HepG2 (cell line): ENCODE measurements around the gene ST6GALNAC4. TPM values are rescaled to one million over a fixed set of nuclear protein-coding genes. Genes with fewer than 3 reads are reported as not detected.

Experiments used
- CHCHD3 ChIP-seq: sonication (generic); formaldehyde crosslinking; IDR thresholded peaks from 2 replicates; pipeline ENCODE4 v1.8.0; 2022; ENCODE audit warnings: mild to moderate bottlenecking, missing genetic modification reagents, moderate library complexity
- ELF4 ChIP-seq: sonication (generic); formaldehyde crosslinking; IDR thresholded peaks from 2 replicates; pipeline ENCODE4 v1.5.0; 2020; ENCODE audit warnings: missing genetic modification reagents, mild to moderate bottlenecking, moderate library complexity, borderline replicate concordance
- FOSL1 ChIP-seq: sonication (generic); formaldehyde crosslinking; IDR thresholded peaks from 2 replicates; pipeline ENCODE4 v1.9.0; 2021; ENCODE audit warnings: missing genetic modification reagents, borderline replicate concordance
- GATAD2A ChIP-seq: IDR thresholded peaks from 2 replicates; pipeline ENCODE4 v1.6.1; 2016
- GRHL1 ChIP-seq: sonication (generic); formaldehyde crosslinking; conservative IDR thresholded peaks from 2 replicates; pipeline ENCODE4 v1.8.0; 2022; ENCODE audit warnings: missing genetic modification reagents
- LBX2 ChIP-seq: sonication (generic); formaldehyde crosslinking; IDR thresholded peaks from 2 replicates; pipeline ENCODE4 v1.5.0; 2020; ENCODE audit warnings: missing genetic modification reagents, mild to moderate bottlenecking, borderline replicate concordance
- MIXL1 ChIP-seq: IDR thresholded peaks from 2 replicates; pipeline ENCODE4 v1.6.1; 2016
- PLRG1 ChIP-seq: fragments of 450-650 bp; conservative IDR thresholded peaks from 2 replicates; pipeline ENCODE4 v1.6.1; 2016
- PLSCR1 ChIP-seq: sonication (generic); formaldehyde crosslinking; IDR thresholded peaks from 2 replicates; pipeline ENCODE4 v1.5.0; 2020; ENCODE audit warnings: missing genetic modification reagents, mild to moderate bottlenecking, borderline replicate concordance
- RARG ChIP-seq: sonication (generic); formaldehyde crosslinking; IDR thresholded peaks from 2 replicates; pipeline ENCODE4 v1.4.0; 2020; ENCODE audit warnings: low read depth, mild to moderate bottlenecking, missing genetic modification reagents
- RFXANK ChIP-seq: IDR thresholded peaks from 2 replicates; pipeline ENCODE4 v1.6.1; 2016
- TFDP1 ChIP-seq: IDR thresholded peaks from 2 replicates; pipeline ENCODE4 v1.6.1; 2016; ENCODE audit warnings: missing compliant biosample characterization, missing genetic modification reagents, borderline replicate concordance
- ZNF441 ChIP-seq: sonication (generic); formaldehyde crosslinking; IDR thresholded peaks from 2 replicates; pipeline ENCODE4 v1.7.0; 2021; ENCODE audit warnings: missing genetic modification reagents, borderline replicate concordance
- ZNF609 ChIP-seq: sonication (generic); formaldehyde crosslinking; IDR thresholded peaks from 2 replicates; pipeline ENCODE4 v1.4.0; 2020; ENCODE audit warnings: mild to moderate bottlenecking, missing genetic modification reagents, borderline replicate concordance
- ZNF761 ChIP-seq: sonication (generic); formaldehyde crosslinking; conservative IDR thresholded peaks from 2 replicates; pipeline ENCODE4 v1.4.0; 2020; ENCODE audit warnings: mild to moderate bottlenecking, missing genetic modification reagents
- ZNF766 ChIP-seq: sonication (generic); formaldehyde crosslinking; IDR thresholded peaks from 2 replicates; pipeline ENCODE4 v1.5.0; 2020; ENCODE audit warnings: missing genetic modification reagents, borderline replicate concordance
- ZNF83 ChIP-seq: sonication (generic); formaldehyde crosslinking; IDR thresholded peaks from 2 replicates; pipeline ENCODE4 v1.4.0; 2020; ENCODE audit warnings: missing genetic modification reagents, mild to moderate bottlenecking, borderline replicate concordance
- ZNF841 ChIP-seq: sonication (generic); formaldehyde crosslinking; IDR thresholded peaks from 2 replicates; pipeline ENCODE4 v1.8.1; 2023; ENCODE audit warnings: missing genetic modification reagents, borderline replicate concordance
- polyA plus RNA-seq, 8 experiments: library from polyadenylated mRNA; depleted of rRNA in 3 of 8; stranded (reverse) in 7 of 8; unstranded in 1 of 8; fragments of >200 nt; fragmentation: Illumina TruSeq in 4 of 8; extraction: Trizol in 4 of 8; gene quantifications; 2 replicates each; pipeline versions ENCODE4 v1.2.1 to v1.2.3, GENCODE V29; 2011 to 2016; ENCODE audit warnings: low read depth in 4 of 8, missing spikeins in 1 of 8, mixed read lengths in 1 of 8; ENCODE audit not compliant: insufficient read depth in 1 of 8
- total RNA-seq, 5 experiments: library from RNA; depleted of rRNA; stranded (reverse); fragments of >200 nt; fragmentation: Illumina TruSeq; extraction: Trizol; gene quantifications; 2 replicates each; pipeline ENCODE4 v1.2.3, GENCODE V29; 2016; ENCODE audit warnings: low read depth in 1 of 5

ST6GALNAC4 gene
- total and polyA plus RNA-seq, 2 of the 13 experiments (the other 11 are each of a cell fraction or from before 2014, with no cell fraction given), result 18.8 to 27.7 TPM

GRCh38 chr9:127937388-127938297 is 20.8 kb upstream of the ST6GALNAC4 start, which contains the start of gene DPM2 (continued):
- TF ChIP-seq ZNF609 (no peak), ZNF83 (peak; percentile 73; the same call in 1 of the 2 replicates), PLRG1 (no peak), ZNF766 (CRISPR knock-in tag) (no peak), RARG (CRISPR knock-in tag) (no peak), GRHL1 (CRISPR knock-in tag) (no peak), MIXL1 (CRISPR knock-in tag) (no peak), RFXANK (CRISPR knock-in tag) (no peak), ELF4 (CRISPR knock-in tag) (peak; percentile 83; the same call in 1 of the 2 replicates), ZNF841 (CRISPR knock-in tag) (no peak), TFDP1 (CRISPR knock-in tag) (peak; percentile 83; the same call in 1 of the 2 replicates), FOSL1 (CRISPR knock-in tag) (no peak), ZNF761 (CRISPR knock-in tag) (no peak), PLSCR1 (CRISPR knock-in tag) (no peak), ZNF441 (CRISPR knock-in tag) (peak; percentile 63; the same call in 1 of the 2 replicates), GATAD2A (CRISPR knock-in tag) (peak; percentile 38), CHCHD3 (CRISPR knock-in tag) (peak; percentile 26; the same call in 1 of the 2 replicates), LBX2 (CRISPR knock-in tag) (no peak)
